ENCODE measurements around the gene JAK3. TPM values are rescaled to one million over a fixed set of nuclear protein-coding genes. Genes with fewer than 3 reads are reported as not detected.

The JAK3 gene
- total and polyA plus RNA-seq, 8 donors = 0.89 to 50.2 (median 2.9) TPM

DNA sequence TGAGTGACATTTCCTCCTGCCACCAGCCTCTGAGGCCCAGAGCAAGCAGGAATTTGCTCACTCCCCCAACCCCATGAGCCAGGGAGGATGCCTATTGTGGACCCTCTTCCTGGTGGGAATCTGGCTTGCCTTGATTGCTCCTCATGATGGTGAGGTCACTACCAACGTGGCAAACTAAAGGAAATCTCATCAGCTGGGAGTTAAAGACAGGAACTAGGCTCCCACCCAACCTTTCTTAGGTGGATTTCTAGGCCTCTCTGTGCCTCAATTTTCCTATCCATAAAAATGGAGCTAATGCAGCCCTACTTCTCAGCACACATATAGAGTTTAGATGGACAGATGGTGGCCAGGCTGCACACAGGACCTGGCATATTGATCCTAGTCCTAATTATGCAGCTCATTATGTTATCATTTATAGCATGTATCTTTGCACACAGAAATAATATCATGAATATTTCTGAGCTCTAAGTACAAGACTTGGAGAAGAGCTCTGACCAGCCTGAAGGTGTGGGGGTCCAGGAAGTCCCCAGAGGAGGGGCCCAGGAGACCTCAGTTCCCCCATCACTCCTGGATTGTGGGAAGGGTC lies 50.9 kb downstream of the JAK3 start:
- intact Hi-C loops (cut with DNase I; ENCODE audit: low total_unique reads) = no loop called here
- no peaks in the 10 kb centered on the region for H3K9me3 ChIP-seq
- H3K4me3 ChIP-seq = peak overlapping the region in 3 of 4 donors; percentile 24 to 59 (median 54)
- H3K4me1 ChIP-seq = peaks cover 15 to 42% (median 22%) of the 10 kb centered on the region in 4 donors
- DNase-seq = no peak
- peaks cover 8 to 83% (median 13%) of the 10 kb centered on the region in 3 donors for H3K27me3 ChIP-seq
- TF ChIP-seq POLR2AphosphoS5 (IDR thresholded peaks at IDR 0.05) = no peak
- no peak for TF ChIP-seq CTCF (IDR thresholded peaks at IDR 0.05)
- TF ChIP-seq EP300 (IDR thresholded peaks at IDR 0.05) = no peak
- TF ChIP-seq POLR2A (IDR thresholded peaks at IDR 0.05) = no peak
- H3K36me3 ChIP-seq = peaks cover 0 to 5% (median 0%) of the 10 kb centered on the region in 4 donors
- 11 to 50% (median 24%) methylated on average over 1 of the region's 1 CpG for WGBS, 5 donors
- peak overlapping the region; percentile 72 to 95 (median 87) for H3K27ac ChIP-seq

DNA sequence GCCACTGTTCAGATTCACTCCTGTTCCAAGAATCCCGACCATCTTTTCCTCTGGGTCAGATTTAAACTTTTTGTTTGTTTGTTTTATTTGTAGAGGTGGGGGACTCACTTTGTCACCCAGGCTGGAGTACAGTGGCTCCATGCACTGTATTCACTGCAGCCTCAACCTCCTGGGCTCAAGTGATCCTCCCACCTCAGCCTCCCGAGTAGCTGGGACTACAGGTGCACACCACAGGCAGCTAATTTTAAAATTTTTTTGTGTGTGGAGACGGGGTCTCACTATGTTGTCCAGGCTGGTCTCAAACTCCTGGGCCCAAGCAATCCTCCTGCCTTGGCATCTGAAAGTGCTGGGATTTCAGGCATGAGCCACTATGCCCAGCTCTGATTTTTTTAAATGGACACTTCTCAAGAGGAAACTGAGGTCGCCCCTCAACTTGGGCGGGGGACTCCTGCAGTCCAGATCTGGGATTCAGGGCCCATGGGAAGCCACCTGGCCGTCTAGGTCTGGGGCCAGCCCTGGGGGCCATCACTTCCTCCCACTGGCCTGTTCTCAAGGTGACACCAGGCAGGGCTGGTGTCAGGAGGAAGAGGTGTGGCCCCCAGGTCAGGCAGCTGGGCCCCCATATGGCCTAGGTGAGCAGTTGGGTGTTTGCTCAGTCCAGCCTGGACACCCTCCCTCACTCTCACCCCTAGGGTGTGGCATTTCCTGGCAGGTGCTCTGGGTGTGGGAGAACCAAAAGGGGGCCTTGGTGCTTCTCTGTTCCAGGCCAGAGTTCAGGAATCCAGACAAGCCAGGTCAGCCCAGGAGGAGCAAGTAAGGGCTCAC lies 51.6 kb downstream of the JAK3 start:
- WGBS, 5 donors = 22 to 43% (median 23%) methylated on average over 6 of the region's 6 CpGs
- Histone ChIP-seq H3K27me3 (peaks cover 8 to 77% (median 13%) of the 10 kb centered on the region in 3 donors), H3K9me3 (no peaks in the 10 kb centered on the region), H3K4me1 (peaks cover 21 to 44% (median 24%) of the 10 kb centered on the region in 4 donors), H3K4me3 (peak overlapping the region; percentile 42 to 59 (median 48)), H3K27ac (peak overlapping the region; percentile 72 to 95 (median 87)), H3K36me3 (peaks cover 0 to 2% (median 0%) of the 10 kb centered on the region in 4 donors)
- DNase-seq = peak; percentile 77 to 89
- intact Hi-C loops (cut with DNase I; ENCODE audit: low total_unique reads) = no loop called here
- TF ChIP-seq CTCF (IDR thresholded peaks at IDR 0.05) (no peak), POLR2AphosphoS5 (IDR thresholded peaks at IDR 0.05) (peak in 2 of 3 donors; percentile 86), POLR2A (IDR thresholded peaks at IDR 0.05) (no peak)

GRCh38 chr19:17795495-17795856 lies 52.3 kb downstream of the JAK3 start:
- peaks cover 25 to 44% (median 28%) of the 10 kb centered on the region in 4 donors for H3K4me1 ChIP-seq
- peak overlapping the region; percentile 42 to 59 (median 48) for H3K4me3 ChIP-seq
- TF ChIP-seq EP300 (IDR thresholded peaks at IDR 0.05) (no peak), POLR2AphosphoS5 (IDR thresholded peaks at IDR 0.05) (no peak), CTCF (IDR thresholded peaks at IDR 0.05) (no peak), POLR2A (IDR thresholded peaks at IDR 0.05) (no peak)
- peak in 1 of 2 donors; percentile 43 for DNase-seq
- H3K27ac ChIP-seq = peak overlapping the region; percentile 72 to 95 (median 87)
- no peaks in the 10 kb centered on the region for H3K36me3 ChIP-seq
- no peaks in the 10 kb centered on the region for H3K9me3 ChIP-seq
- intact Hi-C loops (cut with DNase I; ENCODE audit: low total_unique reads) = no loop called here
- 14 to 28% (median 20%) methylated on average over 10 to 14 of the region's 14 CpGs for WGBS, 5 donors
- peaks cover 8 to 74% (median 13%) of the 10 kb centered on the region in 3 donors for H3K27me3 ChIP-seq

- WGBS, 5 donors = 3 to 6% (median 4%) methylated on average over 45 to 50 of the region's 50 CpGs
- peak; percentile 95 to 97 for DNase-seq
- intact Hi-C loops (cut with DNase I; ENCODE audit: low total_unique reads) = no loop called here
These were observed 52.9 kb downstream of the JAK3 start, which contains the start of gene B3GNT3 for GRCh38 chr19:17794731-17795494. TSS of gene B3GNT3 (plus strand) at chr19:17795138. CDS start at chr19:17807808, 12,670 bp downstream.

More at GRCh38 chr19:17794731-17795494, 52.9 kb downstream of the JAK3 start, which contains the start of gene B3GNT3:
- H3K27me3 ChIP-seq = peaks cover 8 to 68% (median 13%) of the 10 kb centered on the region in 3 donors
- TF ChIP-seq POLR2AphosphoS5 (IDR thresholded peaks at IDR 0.05) = peak in 2 of 3 donors; percentile 77 to 82
- TF ChIP-seq EP300 (IDR thresholded peaks at IDR 0.05) = no peak
- TF ChIP-seq POLR2A (IDR thresholded peaks at IDR 0.05) = peak in 2 of 4 donors; percentile 56 to 86
- no peak for TF ChIP-seq CTCF (IDR thresholded peaks at IDR 0.05)
- no peaks in the 10 kb centered on the region for H3K36me3 ChIP-seq
- H3K4me1 ChIP-seq = peaks cover 28 to 44% (median 29%) of the 10 kb centered on the region in 4 donors
- peak within 1 kb of the TSS; percentile 42 to 59 (median 48) for H3K4me3 ChIP-seq
- H3K27ac ChIP-seq = peak within 1 kb of the TSS; percentile 72 to 95 (median 87)
- H3K9me3 ChIP-seq = no peaks in the 10 kb centered on the region
